Measurements from ENCODE around the gene RBM4B.

DNA sequence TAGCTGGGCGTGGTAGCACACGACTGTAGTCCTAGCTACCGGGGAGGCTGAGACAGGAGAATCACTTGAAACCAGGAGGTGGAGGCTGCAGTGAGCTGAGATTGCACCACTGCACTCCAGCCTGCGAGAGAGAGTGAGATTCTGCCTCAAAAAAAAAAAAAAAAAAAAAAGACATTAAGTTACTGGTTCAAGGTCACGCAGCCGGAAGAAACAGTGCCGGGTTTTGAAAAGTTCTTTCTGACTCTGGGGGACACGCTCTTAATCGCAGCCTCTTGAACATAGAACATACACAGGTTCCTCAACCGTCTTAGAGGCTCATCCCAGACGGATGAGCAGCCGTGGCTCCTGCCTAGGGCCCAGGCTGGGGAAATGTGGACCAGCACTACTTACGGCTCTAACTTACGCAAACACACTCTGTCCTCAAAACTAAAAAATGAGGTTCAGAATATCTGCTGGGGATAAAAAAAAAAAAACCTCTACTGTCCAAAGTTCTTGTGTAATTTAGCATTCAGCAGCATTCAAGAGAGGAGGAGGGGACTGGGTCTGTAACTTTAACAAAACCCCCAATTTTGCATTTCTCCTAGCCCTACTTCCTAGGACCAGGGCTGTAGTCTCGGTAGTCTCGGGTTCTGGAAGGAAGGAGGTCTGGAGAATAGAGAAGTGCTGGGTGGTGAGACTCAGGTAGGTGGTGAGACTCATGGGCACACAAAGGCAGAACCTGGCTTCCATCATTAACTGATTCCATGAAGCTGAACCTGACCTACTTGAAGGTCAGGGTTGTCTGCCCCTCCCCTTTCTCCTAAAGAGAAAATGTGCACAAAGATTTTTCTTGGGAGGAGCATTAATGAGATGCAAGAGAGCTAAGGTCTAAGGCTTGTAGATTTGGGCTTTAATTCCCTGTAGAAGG, 45.3 kb upstream of the RBM4B start:
- no peak for TF ChIP-seq CTCF (IDR thresholded peaks at IDR 0.05)
- no peak for TF ChIP-seq TCF7L2 (IDR thresholded peaks at IDR 0.05; ENCODE audit: low read depth, low read length)
